Measurements from ENCODE around the gene PHLDA2.
"Not testable (repeated sequence)": the region's sequence is repeated elsewhere in the genome, so short reads cannot be mapped to it uniquely, and the experiment has no call there.

Gene PHLDA2

DNA sequence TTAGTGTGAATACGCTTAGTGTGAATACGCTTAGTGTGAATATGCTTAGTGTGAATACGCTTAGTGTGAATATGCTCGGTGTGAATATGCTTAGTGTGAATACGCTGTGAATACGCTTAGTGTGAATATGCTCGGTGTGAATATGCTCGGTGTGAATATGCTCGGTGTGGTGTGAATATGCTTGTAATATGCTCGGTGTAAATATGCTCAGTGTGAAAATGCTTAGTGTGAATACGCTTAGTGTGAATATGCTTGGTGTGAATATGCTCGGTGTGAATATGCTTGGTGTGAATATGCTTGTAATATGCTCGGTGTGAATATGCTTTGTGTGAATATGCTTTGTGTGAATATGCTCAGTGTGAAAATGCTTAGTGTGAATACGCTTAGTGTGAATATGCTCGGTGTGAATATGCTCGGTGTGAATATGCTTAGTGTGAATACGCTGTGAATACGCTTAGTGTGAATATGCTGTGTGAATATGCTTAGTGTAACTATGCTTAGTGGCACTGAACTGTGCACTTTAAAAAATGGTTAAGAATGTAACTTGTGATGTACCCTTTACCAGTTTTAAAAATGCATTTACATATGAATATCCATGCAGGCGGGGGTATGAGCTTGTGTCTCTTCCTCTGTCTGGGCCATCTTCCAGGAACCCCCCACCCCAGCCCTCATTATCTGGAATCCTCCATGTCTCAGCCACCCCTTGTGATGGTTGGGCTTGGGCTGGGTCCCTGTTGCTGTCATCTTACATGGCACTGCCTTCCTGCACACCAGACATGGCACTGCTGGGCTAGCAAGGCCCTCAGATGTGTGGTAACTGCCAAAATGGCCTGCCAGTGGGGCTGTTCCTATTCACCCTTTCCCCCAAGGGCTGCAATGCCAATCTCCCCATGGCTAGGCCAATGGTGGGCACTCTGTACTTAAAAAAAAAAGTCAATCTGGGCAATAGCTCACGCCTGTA is 9.5 kb upstream of the PHLDA2 start:
- H3K27me3 ChIP-seq (replicated peaks; ENCODE audit: control insufficient read depth, insufficient read depth, low read length, poor library complexity, severe bottlenecking); H3K27ac ChIP-seq (ENCODE audit: insufficient read depth, low read length, poor library complexity, severe bottlenecking); DNase-seq; H3K36me3 ChIP-seq (ENCODE audit: control insufficient read depth, insufficient read depth, low read length); H3K4me3 ChIP-seq (ENCODE audit: insufficient read depth, low read depth, low read length, poor library complexity, severe bottlenecking): not testable (repeated sequence)
- peaks cover 12% of the 10 kb centered on the region for H3K4me1 ChIP-seq (ENCODE audit: control insufficient read depth, insufficient read depth, low read length, poor library complexity, severe bottlenecking)
- H3K9me3 ChIP-seq (ENCODE audit: control insufficient read depth, low read length): peaks cover 14% of the 10 kb centered on the region

DNA sequence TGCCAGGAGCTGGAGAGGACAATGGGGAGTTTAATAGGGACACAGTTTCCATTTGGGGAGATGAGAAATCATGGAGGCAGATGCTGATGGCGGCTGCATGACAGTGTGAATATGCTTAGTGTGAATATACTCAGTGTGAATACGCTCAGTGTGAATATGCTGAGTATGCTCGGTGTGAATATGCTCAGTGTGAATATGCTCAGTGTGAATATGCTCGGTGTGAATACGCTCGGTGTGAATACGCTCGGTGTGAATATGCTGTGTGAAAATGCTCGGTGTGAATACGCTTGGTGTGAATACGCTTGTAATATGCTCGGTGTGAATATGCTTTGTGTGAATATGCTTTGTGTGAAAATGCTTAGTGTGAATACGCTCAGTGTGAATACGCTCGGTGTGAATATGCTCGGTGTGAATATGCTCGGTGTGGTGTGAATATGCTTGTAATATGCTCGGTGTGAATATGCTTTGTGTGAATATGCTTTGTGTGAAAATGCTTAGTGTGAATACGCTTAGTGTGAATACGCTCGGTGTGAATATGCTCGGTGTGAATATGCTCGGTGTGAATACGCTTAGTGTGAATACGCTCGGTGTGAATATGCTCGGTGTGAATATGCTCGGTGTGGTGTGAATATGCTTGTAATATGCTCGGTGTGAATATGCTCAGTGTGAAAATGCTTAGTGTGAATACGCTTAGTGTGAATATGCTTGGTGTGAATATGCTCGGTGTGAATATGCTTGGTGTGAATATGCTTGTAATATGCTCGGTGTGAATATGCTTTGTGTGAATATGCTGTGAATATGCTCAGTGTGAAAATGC is 8.6 kb upstream of the PHLDA2 start:
- Histone ChIP-seq H3K4me1 (ENCODE audit: control insufficient read depth, insufficient read depth, low read length, poor library complexity, severe bottlenecking) (peaks cover 17% of the 10 kb centered on the region), H3K9me3 (ENCODE audit: control insufficient read depth, low read length) (peaks cover 14% of the 10 kb centered on the region)
- H3K36me3 ChIP-seq (ENCODE audit: control insufficient read depth, insufficient read depth, low read length); DNase-seq; H3K27me3 ChIP-seq (replicated peaks; ENCODE audit: control insufficient read depth, insufficient read depth, low read length, poor library complexity, severe bottlenecking); H3K27ac ChIP-seq (ENCODE audit: insufficient read depth, low read length, poor library complexity, severe bottlenecking); H3K4me3 ChIP-seq (ENCODE audit: insufficient read depth, low read depth, low read length, poor library complexity, severe bottlenecking): not testable (repeated sequence)

DNA sequence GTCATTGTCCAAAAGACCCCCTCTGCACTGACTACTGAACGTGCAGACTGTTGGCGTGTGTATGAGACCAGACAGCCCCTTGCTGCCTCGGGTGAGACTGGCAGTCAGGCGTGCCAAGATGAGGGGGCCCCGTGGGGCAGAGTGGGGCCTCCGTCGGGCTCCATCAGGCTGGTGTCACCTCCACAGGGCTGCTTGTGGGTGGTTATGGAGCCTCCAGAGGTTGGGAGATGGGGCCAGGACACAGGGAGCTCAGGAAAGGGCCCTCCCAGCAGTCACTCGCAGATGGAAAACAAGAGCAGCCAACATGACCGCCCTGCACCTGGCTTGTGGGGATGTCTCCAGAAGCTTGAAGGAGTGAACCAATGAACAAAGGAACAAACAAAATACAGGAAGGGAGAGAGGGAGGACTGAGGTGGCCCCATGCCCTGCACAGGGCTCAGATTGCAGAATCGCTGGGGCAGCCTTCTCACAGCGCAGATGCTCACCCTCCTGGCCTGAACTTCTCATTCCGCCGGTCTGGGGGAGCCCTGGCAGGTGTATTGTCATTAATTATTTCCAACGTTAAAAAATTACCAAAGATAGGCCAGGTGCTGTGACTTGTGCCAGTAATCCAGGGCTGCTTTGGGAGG is 5.5 kb upstream of the PHLDA2 start:
- Histone ChIP-seq H3K27ac (ENCODE audit: insufficient read depth, low read length, poor library complexity, severe bottlenecking) (no peak overlapping the region), H3K27me3 (replicated peaks; ENCODE audit: control insufficient read depth, insufficient read depth, low read length, poor library complexity, severe bottlenecking) (no peaks in the 10 kb centered on the region), H3K4me3 (ENCODE audit: insufficient read depth, low read depth, low read length, poor library complexity, severe bottlenecking) (no peak overlapping the region), H3K9me3 (ENCODE audit: control insufficient read depth, low read length) (peaks cover 14% of the 10 kb centered on the region), H3K36me3 (ENCODE audit: control insufficient read depth, insufficient read depth, low read length) (no peaks in the 10 kb centered on the region), H3K4me1 (ENCODE audit: control insufficient read depth, insufficient read depth, low read length, poor library complexity, severe bottlenecking) (peaks cover 18% of the 10 kb centered on the region)
- DNase-seq: no peak

DNA sequence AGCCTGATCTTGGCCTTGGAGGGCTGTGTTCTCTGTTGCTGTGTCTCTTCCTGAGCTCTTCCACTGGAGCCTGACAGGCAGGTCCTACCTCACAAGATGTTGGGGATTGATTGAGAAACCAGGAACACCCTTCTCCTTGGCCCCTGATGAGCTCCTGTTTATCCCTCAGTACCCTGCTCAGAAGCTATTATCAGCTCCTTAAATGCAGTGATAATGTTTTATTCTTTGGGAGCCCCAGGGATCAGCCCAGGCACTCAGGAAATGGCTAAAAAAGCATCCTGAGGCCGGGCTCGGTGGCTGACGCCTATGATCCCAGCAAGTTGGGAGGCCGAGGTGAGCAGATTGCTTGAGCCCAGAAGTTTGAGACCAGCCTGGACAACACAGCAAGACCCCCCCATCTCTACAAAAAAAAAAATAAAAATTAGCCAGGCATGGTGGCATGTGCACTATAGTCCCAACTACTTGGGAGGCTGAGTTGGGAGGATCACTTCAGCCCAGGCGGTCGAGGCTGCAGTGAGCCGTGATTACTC is 4.9 kb upstream of the PHLDA2 start:
- no peak overlapping the region for H3K4me3 ChIP-seq (ENCODE audit: insufficient read depth, low read depth, low read length, poor library complexity, severe bottlenecking)

DNA sequence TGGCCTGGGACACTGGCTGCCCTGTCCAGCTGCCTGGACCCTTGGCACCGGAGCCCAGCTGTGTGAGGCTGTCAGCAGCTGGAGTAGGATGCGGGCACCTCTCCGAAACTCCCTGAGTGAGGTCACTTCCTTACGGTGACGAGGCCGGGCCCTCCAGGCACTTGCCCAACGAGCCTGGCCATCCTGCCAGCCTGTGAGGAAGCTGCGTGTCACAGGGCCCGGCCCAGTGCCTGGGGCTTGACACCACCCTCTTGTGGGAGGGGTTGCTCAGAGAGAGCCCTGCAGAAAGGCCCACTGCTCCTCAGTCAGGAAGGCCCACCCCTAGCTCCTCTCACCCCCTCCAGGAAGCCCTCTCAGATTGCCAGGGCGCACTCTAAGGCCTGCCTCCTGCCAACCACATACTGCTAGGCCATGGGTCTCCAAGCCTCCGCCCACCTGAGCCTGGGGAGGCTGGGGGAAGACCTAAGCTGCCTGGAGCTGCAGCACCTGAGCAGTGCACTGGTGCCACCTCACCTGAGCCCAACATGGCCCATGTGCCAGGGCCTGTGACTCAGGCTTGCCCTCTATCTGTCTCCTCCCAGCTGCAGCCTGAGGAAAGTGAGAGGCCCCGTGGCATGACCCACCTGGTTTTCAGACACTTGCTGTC is 4.3 kb upstream of the PHLDA2 start:
- peaks cover 7% of the 10 kb centered on the region for H3K9me3 ChIP-seq (ENCODE audit: control insufficient read depth, low read length)
- no peaks in the 10 kb centered on the region for H3K27me3 ChIP-seq (replicated peaks; ENCODE audit: control insufficient read depth, insufficient read depth, low read length, poor library complexity, severe bottlenecking)
- no peaks in the 10 kb centered on the region for H3K36me3 ChIP-seq (ENCODE audit: control insufficient read depth, insufficient read depth, low read length)
- H3K4me1 ChIP-seq (ENCODE audit: control insufficient read depth, insufficient read depth, low read length, poor library complexity, severe bottlenecking): peaks cover 28% of the 10 kb centered on the region
- H3K4me3 ChIP-seq (ENCODE audit: insufficient read depth, low read depth, low read length, poor library complexity, severe bottlenecking): no peak overlapping the region
- DNase-seq: peak; percentile 15 to 53 (median 45)
- H3K27ac ChIP-seq (ENCODE audit: insufficient read depth, low read length, poor library complexity, severe bottlenecking): peak overlapping the region; percentile 18

More for the DNA sequence above, 4.9 kb upstream of the PHLDA2 start:
- no peak for DNase-seq
- Histone ChIP-seq H3K27ac (ENCODE audit: insufficient read depth, low read length, poor library complexity, severe bottlenecking) (peak overlapping the region; percentile 18), H3K36me3 (ENCODE audit: control insufficient read depth, insufficient read depth, low read length) (no peaks in the 10 kb centered on the region), H3K27me3 (replicated peaks; ENCODE audit: control insufficient read depth, insufficient read depth, low read length, poor library complexity, severe bottlenecking) (no peaks in the 10 kb centered on the region), H3K9me3 (ENCODE audit: control insufficient read depth, low read length) (peaks cover 13% of the 10 kb centered on the region), H3K4me1 (ENCODE audit: control insufficient read depth, insufficient read depth, low read length, poor library complexity, severe bottlenecking) (peaks cover 23% of the 10 kb centered on the region)

DNA sequence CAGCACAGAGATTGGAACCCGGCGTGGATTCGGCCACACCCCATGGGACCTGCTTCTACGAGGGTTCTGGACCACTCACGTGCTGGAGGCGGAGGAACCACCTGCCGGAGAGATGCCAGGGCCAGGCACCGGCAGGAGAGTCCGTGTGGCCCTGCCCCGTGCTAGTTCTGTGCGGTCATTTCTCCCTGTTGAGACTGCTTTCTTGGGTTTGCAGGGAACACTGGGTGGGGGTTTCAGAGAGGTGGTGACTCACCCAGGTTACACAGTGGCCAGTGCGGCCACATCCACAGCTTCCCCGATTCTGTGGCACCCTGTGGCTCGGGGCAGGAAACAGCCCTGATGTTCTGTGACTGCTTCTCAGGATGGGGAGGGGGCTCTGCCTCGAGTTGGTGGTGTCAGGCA is 3.6 kb upstream of the PHLDA2 start:
- peaks cover 6% of the 10 kb centered on the region for H3K9me3 ChIP-seq (ENCODE audit: control insufficient read depth, low read length)
- DNase-seq: no peak

DNA sequence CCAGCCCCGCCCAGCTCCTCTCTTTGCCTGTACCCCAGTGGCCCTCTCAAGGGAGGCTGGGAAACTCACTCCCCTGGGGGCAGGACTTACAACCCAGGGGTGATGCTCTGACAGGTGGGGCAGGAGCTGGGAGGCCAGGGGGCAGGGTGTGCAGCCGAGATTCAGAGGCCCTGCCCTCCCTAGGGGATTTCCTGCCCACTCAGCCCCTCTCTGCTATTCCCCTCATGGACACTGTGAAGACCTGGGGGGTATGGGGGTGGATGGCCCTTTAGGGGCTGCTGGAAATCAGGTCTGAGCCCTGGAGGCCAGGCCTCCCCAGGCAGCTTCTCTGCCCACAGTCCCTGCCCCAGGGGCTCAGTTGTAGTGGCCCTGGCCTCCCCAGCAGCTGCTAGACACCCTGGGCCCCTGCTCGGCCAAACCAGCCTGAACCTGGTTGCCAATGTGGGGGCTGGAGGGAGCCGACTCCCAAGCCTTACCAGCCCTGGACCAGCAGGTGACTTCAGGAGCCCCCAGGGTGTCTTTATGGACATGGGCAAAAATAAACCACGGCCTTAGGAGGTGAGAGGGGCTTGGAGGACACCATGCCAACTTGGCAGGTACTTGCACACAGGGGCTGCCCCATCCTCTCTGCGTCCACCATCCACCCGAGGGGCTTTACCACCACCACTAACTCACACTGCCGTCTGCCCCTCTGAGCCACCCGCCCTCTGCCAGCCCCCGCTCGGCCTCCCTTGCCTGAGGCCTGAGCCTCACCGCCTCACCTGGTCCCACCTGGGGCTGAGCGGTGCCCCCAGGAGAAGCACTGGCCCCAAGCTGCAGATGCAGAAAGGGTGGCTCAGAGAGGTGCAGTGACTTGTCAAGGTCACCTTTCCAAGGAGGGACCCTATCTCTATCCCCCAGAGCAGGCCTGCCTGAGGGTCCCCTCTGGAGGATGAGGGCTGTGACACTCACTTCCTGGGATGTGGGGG is 2.8 kb upstream of the PHLDA2 start:
- Histone ChIP-seq H3K4me3 (ENCODE audit: insufficient read depth, low read depth, low read length, poor library complexity, severe bottlenecking) (no peak overlapping the region), H3K36me3 (ENCODE audit: control insufficient read depth, insufficient read depth, low read length) (no peaks in the 10 kb centered on the region), H3K9me3 (ENCODE audit: control insufficient read depth, low read length) (no peaks in the 10 kb centered on the region), H3K27ac (ENCODE audit: insufficient read depth, low read length, poor library complexity, severe bottlenecking) (no peak overlapping the region), H3K27me3 (replicated peaks; ENCODE audit: control insufficient read depth, insufficient read depth, low read length, poor library complexity, severe bottlenecking) (no peaks in the 10 kb centered on the region), H3K4me1 (ENCODE audit: control insufficient read depth, insufficient read depth, low read length, poor library complexity, severe bottlenecking) (peaks cover 36% of the 10 kb centered on the region)
- DNase-seq: no peak

More for the DNA sequence above, 3.6 kb upstream of the PHLDA2 start:
- Histone ChIP-seq H3K4me1 (ENCODE audit: control insufficient read depth, insufficient read depth, low read length, poor library complexity, severe bottlenecking) (peaks cover 35% of the 10 kb centered on the region), H3K4me3 (ENCODE audit: insufficient read depth, low read depth, low read length, poor library complexity, severe bottlenecking) (no peak overlapping the region), H3K27me3 (replicated peaks; ENCODE audit: control insufficient read depth, insufficient read depth, low read length, poor library complexity, severe bottlenecking) (no peaks in the 10 kb centered on the region), H3K27ac (ENCODE audit: insufficient read depth, low read length, poor library complexity, severe bottlenecking) (no peak overlapping the region), H3K36me3 (ENCODE audit: control insufficient read depth, insufficient read depth, low read length) (no peaks in the 10 kb centered on the region)

DNA sequence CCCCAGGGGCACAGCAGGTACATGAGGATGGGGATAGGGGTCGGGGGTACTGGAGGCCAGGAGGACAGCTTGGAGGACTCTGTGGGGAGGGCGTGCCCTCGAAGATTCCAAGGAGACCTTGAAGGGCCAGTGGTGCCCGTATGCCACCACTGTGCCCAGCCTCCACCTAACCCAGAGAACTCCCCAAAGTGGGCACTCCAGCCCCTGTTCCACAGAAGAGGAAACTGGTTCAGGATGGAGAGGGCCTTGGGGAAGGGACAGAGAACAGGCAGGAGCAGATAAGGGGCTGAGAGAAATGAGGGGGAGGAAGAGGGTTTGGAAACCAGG is 2.2 kb upstream of the PHLDA2 start:
- Histone ChIP-seq H3K27me3 (replicated peaks; ENCODE audit: control insufficient read depth, insufficient read depth, low read length, poor library complexity, severe bottlenecking) (no peaks in the 10 kb centered on the region), H3K36me3 (ENCODE audit: control insufficient read depth, insufficient read depth, low read length) (no peaks in the 10 kb centered on the region), H3K9me3 (ENCODE audit: control insufficient read depth, low read length) (no peaks in the 10 kb centered on the region), H3K4me1 (ENCODE audit: control insufficient read depth, insufficient read depth, low read length, poor library complexity, severe bottlenecking) (peaks cover 36% of the 10 kb centered on the region), H3K4me3 (ENCODE audit: insufficient read depth, low read depth, low read length, poor library complexity, severe bottlenecking) (no peak overlapping the region), H3K27ac (ENCODE audit: insufficient read depth, low read length, poor library complexity, severe bottlenecking) (no peak overlapping the region)
- no peak for DNase-seq

Measured in effector memory CD4-positive, alpha-beta T cell (primary cell).